GM18951 (cell line): Measurements from ENCODE around the gene IGFN1.

ENCODE experiments used
- POLR2A ChIP-seq: IDR thresholded peaks from 4 replicates; pipeline ENCODE4 v1.6.1; 2011; ENCODE audit warnings: mild to moderate bottlenecking; ENCODE audit not compliant: insufficient read length, insufficient read depth; ENCODE audit errors: extremely low read depth
- in situ Hi-C: fragments of 300-500 bp; cut with MboI; formaldehyde crosslinking; loops from one replicate; pipeline ENCODE4 v1.12.0; 2022; ENCODE audit warnings: low sequenced_read_pairs, mixed read lengths, inconsistent platforms; ENCODE audit not compliant: unreplicated experiment

The IGFN1 gene

DNA sequence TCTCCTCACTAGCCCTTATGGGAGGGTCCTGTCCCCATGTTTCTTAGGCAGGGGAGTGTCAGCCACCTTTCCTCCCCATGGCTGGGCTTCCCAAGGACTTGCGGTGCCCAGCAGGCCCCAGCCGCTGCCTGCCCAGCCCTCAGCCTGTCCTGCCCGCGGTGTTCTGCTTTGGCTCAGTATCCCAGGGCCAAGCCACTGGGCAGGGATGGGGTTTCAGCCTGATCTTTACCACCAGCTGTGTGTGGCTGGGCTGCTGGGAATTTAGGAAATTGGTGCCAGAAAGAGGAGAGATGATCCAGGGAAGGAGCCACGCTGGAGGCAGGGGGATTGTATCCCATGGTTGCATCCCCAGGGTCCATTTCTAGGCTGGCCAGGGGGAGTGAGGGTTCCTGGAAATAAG is 6.9 kb upstream of the IGFN1 start:
- no peak for TF ChIP-seq POLR2A
- in situ Hi-C loops = no loop called here

DNA sequence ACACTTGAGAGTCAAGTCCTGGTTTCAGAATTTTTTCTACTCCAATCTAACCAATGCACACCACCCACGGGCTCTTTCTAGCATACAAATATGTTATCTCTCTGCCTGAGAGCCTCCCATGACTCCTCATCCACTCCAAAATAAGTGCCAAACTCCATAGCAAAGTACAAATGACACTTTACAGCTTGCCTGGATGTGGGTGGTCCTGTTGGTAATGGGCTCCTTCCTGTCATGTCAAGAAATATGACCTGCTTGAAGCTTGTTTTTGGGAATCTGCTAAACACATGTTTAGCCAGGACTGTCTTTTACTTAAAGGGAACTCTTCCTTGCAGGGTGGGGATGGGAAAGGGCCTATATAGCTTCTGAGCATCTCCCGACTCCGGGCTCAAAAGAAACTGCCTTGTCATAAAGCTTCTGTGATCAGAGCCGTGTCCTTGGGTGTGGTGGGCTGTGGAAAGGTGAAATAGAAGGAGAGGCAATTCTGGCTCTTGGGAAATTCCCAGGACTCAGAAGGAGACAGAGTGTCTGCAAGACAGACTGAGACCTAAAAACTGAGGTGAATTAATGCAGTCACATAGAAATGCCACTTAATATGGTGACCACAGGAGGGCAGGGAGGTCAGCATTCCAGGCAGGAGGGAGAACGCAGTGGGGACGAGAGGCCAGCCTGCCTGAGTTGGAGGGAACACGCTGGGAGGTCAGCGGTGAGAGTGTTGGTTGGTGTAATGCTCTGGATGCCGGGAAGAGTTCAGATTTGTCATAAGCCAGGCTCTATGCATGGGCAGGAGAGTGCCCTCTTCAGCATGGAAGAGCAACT is 6.1 kb upstream of the IGFN1 start:
- no peak for TF ChIP-seq POLR2A
- in situ Hi-C loops = no loop called here

DNA sequence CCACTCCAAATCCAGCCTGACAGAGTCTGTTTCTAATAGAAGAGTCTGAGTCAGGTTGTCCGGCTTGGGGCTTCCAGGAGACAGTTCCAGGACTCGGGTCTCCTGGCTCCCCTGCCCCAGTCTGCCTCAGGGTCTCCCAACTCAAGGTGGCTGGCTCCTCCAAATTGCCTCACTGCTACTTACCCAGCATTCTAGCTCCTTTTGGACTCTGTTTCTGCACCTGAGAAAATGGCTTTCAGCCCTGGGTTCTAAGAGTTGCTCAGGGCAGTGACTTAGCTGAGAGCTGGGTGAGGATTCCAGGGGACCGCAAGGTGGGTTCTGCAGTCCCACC is 5.5 kb upstream of the IGFN1 start:
- in situ Hi-C loops = no loop called here
- TF ChIP-seq POLR2A = no peak

DNA sequence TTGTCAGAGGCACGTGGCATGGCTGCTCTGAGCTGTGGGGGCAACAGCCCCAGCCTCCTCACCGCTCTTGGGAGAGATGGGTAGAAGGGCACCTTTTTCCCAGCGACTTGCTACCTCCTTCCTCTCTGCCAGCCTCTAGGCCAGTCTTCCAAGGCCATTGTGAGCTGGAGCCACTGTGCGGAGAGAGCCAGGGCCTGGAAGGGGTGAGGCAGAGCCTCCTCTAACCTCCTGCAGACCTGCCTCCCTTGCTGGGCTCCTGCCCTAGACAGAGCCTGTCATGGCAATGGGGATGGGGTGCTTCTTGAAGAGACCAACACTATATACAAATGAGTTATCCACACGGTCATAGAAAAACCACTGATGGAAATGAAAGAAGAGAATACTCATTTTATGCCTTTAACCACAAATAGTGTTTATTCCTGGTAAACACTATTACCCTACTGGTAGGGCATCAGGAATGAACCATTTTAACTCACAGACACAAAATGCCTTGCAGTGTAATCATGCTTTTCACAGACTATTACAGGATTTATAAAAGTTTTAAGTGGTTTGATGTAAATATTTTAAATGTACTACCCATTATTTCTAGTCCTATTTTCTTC is 5.0 kb upstream of the IGFN1 start:
- TF ChIP-seq POLR2A = no peak
- in situ Hi-C loops = no loop called here

DNA sequence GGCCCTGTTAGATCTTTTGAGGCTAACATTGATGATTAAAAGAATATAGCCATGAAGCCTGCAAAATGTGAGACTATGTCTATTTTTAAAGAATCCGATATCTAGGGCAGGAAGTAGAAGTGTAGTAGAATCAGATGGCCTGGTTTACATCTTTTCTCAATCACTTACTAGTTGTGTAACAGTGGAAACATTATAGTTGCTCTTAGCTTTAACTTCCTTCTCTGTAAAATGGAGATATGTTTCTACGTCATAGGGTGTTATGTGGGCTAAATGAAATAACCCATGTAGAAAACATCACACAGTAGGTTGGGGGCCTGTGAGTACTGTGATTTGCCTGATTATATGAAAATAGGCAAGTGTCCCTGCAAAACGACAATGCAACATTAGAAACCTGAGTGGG is 4.4 kb upstream of the IGFN1 start:
- no peak for TF ChIP-seq POLR2A
- in situ Hi-C loops = no loop called here

DNA sequence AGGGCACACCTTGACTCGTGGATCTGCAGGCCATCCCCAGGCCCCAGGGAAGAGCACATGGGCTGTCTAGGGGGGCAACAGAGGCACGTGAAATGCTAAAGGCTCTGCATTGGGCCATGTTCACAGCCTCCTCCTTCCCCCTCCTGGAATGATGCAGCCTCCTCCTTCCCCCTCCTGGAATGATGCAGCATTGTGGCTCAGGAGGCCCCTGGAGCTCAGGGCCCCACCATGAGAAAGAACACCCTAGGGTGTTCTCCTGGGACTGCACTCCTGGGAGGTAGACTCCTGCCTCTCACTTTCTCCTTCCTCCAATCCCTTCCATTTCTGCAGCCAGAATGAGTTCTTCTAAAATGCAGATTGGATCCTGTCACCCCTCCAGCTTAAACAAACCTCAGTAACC is 1.5 kb upstream of the IGFN1 start:
- in situ Hi-C loops = no loop called here
- TF ChIP-seq POLR2A = no peak

DNA sequence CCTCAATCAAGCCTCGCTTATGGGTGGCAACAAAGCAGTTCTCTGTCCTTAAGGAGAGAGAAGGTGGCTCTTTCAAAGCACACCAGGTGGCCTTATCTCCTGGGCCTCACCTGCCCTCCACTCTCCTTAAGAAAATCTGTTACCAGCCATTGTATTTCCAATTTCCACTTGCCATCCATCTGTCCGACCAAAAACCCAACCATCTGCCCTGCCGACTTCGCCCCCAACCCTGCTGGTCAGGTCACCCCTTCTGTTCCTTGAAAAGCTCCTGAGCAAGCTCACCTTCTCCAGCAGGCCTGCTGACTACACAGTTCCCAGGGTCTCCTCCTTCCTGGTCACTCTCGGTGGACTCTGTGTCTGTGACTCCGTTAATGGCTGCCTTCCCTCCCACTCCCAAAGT is 619 bp upstream of the IGFN1 start:
- in situ Hi-C loops = no loop called here
- no peak for TF ChIP-seq POLR2A

DNA sequence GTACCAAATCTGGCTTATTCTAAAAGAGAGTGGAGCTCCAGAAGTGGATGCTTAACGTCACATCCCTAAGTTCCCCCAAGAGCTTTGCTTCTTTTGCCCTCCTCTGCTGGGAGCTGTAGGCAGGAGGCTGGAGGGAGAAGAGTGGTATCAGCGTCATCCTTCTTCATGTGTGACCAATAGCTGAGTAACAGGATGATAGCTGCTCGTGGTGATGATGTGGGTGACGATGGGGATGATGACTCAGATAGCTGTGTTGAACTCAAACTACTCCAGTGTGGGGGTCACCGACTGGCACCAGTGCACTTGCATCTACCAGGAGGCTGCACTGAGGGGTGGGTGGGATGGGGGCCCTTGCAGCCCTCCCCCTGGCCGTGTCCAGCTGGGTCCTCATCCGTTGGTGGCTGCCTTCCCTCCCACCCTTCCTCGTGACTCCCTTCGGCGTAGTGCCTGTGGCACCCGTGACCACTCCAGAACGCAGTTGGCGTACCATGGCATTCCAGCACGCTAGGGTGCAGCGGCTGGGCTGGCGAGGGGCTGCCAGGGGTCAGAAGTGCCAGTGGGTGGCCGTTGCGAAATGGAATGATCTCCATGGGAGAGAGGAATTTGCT is 1.1 kb downstream of the IGFN1 start:
- in situ Hi-C loops = no loop called here
- TF ChIP-seq POLR2A = no peak

DNA sequence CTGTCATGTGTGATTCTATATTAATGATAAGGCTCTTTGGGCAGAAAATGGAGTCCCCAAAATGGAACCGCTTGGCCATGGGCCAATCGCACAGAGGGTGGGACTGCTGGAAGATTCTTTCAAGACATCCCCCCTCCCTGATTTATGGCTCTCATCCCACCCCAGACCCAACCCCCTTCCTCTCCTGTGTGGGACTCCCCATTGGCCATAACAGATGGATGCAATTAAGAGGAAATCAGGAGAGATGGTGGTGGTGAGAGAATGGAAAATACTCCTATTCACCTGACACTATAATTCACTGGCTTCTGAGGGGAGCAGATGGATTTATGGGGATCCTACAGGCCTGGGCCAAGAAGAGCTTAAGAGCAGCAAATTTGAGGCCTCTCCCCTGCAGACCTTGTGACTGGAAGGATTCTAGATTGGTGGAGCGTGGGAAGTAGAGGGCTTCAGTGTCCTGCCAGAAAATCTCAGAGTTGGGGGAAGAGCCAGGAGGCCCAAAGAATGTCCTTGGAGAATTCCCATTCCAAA is 1.7 kb downstream of the IGFN1 start:
- in situ Hi-C loops = no loop called here
- no peak for TF ChIP-seq POLR2A

DNA sequence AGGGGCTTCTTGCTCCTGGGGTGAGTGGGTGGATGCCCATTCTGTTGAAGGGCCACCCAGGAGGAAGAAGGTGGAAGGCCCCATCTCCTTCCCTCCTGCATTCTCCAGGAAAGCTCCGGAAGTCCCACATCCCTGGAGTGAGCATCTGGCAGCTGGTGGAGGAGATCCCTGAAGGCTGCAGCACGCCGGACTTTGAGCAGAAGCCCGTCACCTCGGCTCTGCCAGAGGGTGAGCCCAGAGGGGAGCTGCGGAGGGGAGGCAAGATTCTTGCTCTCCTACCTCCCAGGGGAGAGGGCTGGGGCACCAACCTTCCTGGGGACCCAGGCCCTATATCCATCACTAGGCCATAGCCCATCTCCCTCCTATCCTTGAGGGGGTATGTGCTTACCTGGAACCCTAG is 3.4 kb downstream of the IGFN1 start:
- in situ Hi-C loops = no loop called here
- no peak for TF ChIP-seq POLR2A

DNA sequence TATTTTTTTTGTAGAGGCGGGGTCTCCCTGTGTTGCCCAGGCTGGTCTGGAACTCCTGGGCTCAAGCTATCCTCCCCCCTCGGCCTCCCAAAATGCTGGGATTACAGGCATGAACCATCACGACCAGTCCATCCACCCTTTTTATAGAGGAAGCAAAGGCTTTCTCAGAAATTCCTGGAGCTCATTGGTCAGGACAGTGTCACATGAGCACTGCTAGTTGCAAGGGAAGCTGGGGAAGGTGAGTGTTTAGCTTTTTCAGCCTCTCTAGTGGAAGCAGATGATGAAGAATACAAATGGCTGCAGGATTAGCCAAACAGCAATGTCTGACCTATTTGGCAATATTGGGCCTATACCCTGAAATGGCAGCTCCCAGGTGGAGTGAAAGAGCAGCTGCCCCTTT is 8.0 kb downstream of the IGFN1 start:
- no peak for TF ChIP-seq POLR2A
- in situ Hi-C loops = no loop called here

DNA sequence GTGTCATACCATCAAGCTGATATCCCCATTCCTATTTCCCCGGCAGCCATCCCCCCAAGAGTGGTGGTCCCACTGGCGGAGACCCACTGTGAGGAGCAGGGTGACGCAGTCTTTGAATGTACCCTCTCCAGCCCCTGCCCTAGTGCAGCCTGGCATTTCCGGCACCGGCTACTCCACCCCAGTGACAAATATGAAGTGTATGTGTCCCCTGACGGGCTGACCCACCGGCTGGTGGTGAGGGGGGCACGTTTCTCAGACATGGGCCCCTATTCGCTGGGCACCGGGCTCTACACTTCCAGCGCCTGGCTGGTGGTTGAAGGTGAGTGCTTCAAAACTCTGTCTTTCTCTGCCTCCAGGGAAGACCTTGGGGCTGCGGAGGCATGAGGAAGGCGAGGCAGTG is 14.4 kb downstream of the IGFN1 start:
- TF ChIP-seq POLR2A = no peak
- in situ Hi-C loops = no loop called here

DNA sequence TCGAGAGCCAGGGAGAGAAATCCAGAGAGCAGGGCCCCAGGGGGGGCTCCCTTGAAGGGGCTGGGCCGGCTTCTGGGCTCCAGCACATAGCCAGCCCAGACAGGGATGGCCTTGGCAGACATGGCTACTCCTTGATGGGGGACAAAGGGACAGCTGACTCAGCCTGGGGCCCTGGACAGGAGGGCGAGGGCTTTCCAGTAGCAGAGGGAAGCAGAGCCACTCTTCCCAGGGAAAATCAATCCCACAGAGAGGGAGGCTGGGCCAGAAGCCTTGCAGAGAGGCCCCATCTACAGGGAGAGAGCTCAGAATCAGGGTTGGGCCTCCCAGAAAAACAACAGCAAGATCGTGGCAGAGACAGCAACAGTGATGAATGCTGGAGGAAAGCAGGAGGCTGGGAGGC is 15.6 kb downstream of the IGFN1 start:
- no peak for TF ChIP-seq POLR2A
- in situ Hi-C loops = no loop called here

DNA sequence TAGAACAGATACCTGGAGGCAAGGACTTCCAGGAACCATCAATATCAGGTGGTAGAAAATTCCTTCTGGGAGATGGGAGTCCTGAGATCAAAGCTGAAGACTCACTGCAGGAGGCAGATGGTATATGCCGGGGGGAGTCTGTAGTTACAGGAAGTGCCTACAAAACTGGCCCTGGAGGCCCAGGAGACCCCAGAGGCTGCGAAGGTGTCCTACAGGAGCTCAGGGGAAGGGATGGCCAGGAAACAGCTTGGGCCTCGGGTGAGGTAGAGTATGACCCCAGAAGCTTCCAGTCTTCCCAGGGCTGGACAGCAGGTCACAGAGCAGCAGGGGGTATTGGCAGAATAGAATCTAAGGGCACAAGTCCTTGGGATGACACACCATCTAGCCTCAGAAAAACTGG is 16.4 kb downstream of the IGFN1 start:
- no peak for TF ChIP-seq POLR2A
- in situ Hi-C loops = no loop called here
